NCI-H345 treated with DMSO at 0.1 percent for 48 hours (cell line): ENCODE measurements around the gene SEZ6L2.
A peak's percentile ranks its signal among the peaks of the same experiment; 100 is the strongest.
"Not testable (repeated sequence)": the region's sequence is repeated elsewhere in the genome, so short reads cannot be mapped to it uniquely, and the experiment has no call there.

Source experiments
- DNase-seq: peaks from one replicate; lab custom pipeline; 2025; ENCODE audit not compliant: unreplicated experiment; lab: John Stamatoyannopoulos, UW

The SEZ6L2 gene

DNA sequence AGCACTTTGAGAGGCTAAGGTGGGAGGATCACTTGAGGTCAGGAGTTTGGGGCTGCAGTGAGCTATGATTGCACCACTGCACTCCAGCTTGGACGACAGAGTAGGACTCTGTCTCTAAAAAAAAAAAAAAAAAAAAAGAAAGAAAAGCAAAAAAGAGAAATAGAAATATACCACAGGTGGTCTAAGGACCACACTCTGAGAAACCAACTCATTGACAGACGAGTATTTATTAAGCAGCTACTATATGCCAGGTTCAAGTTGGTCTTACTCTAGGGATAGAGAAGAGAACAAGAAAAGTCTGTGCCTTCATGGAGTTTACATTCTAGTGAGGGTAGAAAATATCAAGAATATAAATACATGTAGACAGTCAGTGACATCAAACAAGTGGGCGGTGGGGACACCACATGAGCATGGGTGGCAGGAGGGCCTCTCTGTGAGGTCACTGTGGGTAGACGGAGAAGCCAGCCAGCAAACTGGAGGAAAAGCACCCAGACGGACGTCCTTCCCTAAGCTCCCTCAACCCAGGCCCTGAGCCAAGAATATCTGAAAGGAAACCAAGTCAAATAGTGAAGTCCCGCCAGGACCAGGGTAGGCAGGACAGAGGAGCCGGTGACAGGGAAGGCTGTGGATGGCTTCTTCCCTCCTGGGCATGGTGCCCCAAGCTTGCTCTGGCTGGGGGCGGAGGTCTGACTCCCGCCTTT is 41.1 kb downstream of the SEZ6L2 start:
- no peak for DNase-seq

- no peak for DNase-seq
These were observed 42.1 kb downstream of the SEZ6L2 start for GRCh38 chr16:29857133-29857760.

- DNase-seq = no peak
These were observed 44.7 kb downstream of the SEZ6L2 start for GRCh38 chr16:29854520-29855100.

GRCh38 chr16:29852654-29853053 is 46.7 kb downstream of the SEZ6L2 start:
- DNase-seq = no peak

GRCh38 chr16:29850998-29851397 is 48.4 kb downstream of the SEZ6L2 start:
- no peak for DNase-seq

- DNase-seq = no peak
These were observed 49.8 kb downstream of the SEZ6L2 start for GRCh38 chr16:29849505-29849904.

- DNase-seq = peak; percentile 53
These were observed 50.7 kb downstream of the SEZ6L2 start for GRCh38 chr16:29848420-29849297.

GRCh38 chr16:29845656-29846055 is 53.7 kb downstream of the SEZ6L2 start:
- no peak for DNase-seq

GRCh38 chr16:29844575-29845331 is 54.6 kb downstream of the SEZ6L2 start:
- no peak for DNase-seq

DNA sequence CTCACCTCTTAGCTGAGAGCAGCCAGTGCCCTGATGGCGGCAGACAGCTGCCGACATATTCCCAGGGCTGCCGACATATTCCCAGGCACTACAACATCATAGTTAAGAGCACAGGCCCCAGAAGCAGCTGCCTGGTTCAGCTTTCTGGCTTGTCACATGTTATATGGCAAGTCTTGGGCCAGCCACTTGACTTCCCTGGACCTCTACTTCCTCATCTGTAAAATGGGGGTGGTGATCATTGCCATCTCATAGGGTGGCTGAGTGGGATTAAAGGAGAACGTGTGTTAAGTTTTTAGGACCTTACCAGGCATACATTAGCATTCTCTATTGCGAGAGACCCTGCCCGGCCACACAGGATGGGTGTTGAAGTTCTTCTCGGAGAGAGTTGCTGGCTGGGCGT is 55.4 kb downstream of the SEZ6L2 start:
- no peak for DNase-seq

DNA sequence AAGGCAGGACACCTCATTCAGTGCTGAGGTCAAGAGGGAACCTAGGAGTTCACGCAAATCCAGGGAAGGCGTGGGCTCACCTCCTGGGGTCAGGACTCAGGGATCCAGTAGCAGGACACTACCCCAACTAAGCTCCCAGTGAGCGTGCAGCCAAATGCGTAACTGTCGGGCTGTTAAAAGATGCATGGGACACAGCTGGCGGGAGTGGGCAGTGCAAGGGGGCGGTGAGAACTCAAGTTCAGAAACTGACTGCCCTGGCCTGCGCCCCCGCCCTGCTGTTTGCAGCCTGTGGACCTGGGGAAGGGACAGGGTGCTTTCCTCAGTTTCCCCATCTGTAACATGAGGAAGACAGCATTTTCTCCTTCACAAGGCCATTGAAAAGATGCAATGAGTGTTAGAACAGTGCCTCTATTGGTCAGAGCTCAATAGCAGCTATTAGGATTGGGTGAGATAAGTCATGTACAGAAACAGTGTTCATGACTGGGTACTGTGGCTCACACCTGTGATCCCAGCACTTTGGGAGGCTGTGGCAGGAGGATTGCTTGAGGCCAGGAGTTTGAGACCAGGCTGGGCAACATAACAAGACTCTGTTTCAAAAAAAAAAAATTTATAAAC is 56.5 kb downstream of the SEZ6L2 start:
- DNase-seq = no peak

GRCh38 chr16:29841631-29842030 is 57.7 kb downstream of the SEZ6L2 start:
- no peak for DNase-seq

- DNase-seq = no peak
These were observed 59.1 kb downstream of the SEZ6L2 start for GRCh38 chr16:29840240-29840639.

GRCh38 chr16:29839822-29840221 is 59.5 kb downstream of the SEZ6L2 start:
- DNase-seq = no peak

GRCh38 chr16:29837841-29838240 is 61.5 kb downstream of the SEZ6L2 start:
- no peak for DNase-seq

GRCh38 chr16:29836623-29837022 is 62.7 kb downstream of the SEZ6L2 start:
- no peak for DNase-seq

DNA sequence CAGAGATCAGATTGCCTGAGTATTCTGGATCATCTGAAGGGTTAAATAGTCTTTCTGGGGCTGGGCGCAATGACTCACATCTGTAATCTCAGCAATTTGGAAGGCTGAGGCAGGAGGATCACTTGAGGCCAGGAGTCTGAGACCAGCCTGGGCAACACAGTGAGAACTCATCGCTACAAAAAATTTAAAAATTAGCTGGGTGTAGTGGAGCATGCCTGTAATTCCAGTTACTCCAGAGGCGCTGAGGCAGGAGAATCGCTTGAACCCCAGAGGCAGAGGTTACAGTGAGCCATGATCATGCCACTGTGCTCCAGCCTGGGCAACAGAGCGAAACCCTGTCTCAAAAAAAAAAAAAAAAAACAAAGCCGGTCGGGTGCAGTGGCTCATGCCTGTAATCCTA is 63.4 kb downstream of the SEZ6L2 start:
- no peak for DNase-seq

DNA sequence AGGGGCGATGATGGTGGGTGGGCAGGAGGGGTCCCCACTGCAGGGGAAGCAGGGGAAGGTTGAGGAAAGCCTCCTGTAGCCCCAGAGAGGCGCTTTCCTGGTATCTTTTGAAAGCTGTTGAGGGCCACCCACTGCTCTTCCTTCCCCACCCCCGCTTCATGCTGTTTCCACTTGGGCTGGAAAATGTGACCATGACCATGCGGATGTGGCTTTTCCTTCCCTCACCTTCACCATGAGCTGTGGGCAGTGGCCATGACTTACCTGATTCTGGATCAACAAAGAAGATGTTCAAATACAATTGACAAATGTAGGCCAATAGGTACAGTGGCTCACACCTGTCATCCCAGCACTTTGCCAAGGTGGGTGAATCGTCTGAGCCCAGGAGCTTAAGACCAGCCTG is 65.3 kb downstream of the SEZ6L2 start:
- DNase-seq = no peak

DNA sequence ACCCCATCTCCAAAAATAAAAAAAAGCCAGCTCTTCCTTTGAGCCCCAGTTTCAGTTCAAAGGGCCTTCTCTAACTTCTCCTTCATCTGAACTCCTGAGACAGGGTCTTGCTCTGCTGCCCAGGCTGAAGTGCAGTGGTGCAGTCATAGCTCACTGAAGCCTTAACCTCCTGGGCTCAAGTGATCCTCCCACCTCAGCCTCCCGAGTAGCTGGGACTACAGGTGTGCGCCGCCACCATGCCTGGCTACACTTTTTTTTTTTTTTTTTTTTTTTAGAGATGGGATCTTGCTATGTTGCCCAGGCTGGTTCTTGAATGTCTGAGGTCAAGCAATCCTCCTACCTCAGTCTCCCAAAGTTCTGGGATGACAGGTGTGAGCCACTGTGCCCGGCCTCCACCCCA is 66.1 kb downstream of the SEZ6L2 start:
- not testable (repeated sequence) for DNase-seq

- no peak for DNase-seq
These were observed 67.9 kb downstream of the SEZ6L2 start for GRCh38 chr16:29831490-29831889.
